ENCODE results near the gene FAM118B. TPM values are rescaled to one million over a fixed set of nuclear protein-coding genes. Genes with fewer than 3 reads are reported as not detected.
"Not testable (repeated sequence)": the region's sequence is repeated elsewhere in the genome, so short reads cannot be mapped to it uniquely, and the experiment has no call there.

Gene FAM118B
- total and polyA plus RNA-seq, 2 of the 8 experiments (the other 6 are each of a cell fraction or from before 2014, with no cell fraction given) = 25.3 to 48.3 TPM

- H3K79me1 ChIP-seq (ENCODE audit: low read depth, low read length); H3K4me2 ChIP-seq (ENCODE audit: insufficient read depth in 1 of 2, low read depth in 2 of 2, low read length in 2 of 2); H3K18ac ChIP-seq (ENCODE audit: extremely low read depth, low read length); H3K27me3 ChIP-seq (replicated peaks in 1 of 4; ENCODE audit: control insufficient read depth in 3 of 4, extremely low read depth in 1 of 4, insufficient read depth in 3 of 4, low read length in 3 of 4); H4K5ac ChIP-seq (ENCODE audit: insufficient read length, low read depth, low read length); H4K91ac ChIP-seq (replicated peaks; ENCODE audit: insufficient read length, low read length); H3K14ac ChIP-seq (ENCODE audit: insufficient read length); H3K23ac ChIP-seq (ENCODE audit: insufficient read length); H2BK20ac ChIP-seq (ENCODE audit: low read length); H2AFZ ChIP-seq (ENCODE audit: low read length); H2AK5ac ChIP-seq (ENCODE audit: low read depth, low read length); H3K79me2 ChIP-seq (ENCODE audit: control insufficient read depth in 1 of 2, insufficient read depth in 2 of 2, low read length in 2 of 2); H2BK15ac ChIP-seq (ENCODE audit: low read length); H4K20me1 ChIP-seq (replicated peaks in 1 of 2; ENCODE audit: control insufficient read depth in 1 of 2, insufficient read depth in 2 of 2, low read length in 2 of 2); DNase-seq (ENCODE audit: low read depth in 1 of 2, low spot score in 2 of 2); H2BK12ac ChIP-seq (ENCODE audit: low read depth, low read length); POLR2A ChIA-PET (ENCODE audit: partially characterized antibody); H2BK120ac ChIP-seq (replicated peaks; ENCODE audit: low read depth, low read length); H3K4ac ChIP-seq (replicated peaks; ENCODE audit: insufficient read length, low read depth, low read length); H3K4me3 ChIP-seq (ENCODE audit: extremely low read depth in 1 of 4, insufficient read depth in 2 of 4, low read depth in 3 of 4, low read length in 4 of 4); H3K36me3 ChIP-seq (ENCODE audit: control insufficient read depth in 2 of 4, insufficient read depth in 4 of 4, low read length in 3 of 4); H4K8ac ChIP-seq (ENCODE audit: extremely low read depth, insufficient read depth, low read length); H3K23me2 ChIP-seq (ENCODE audit: low read depth, low read length); H3K27ac ChIP-seq (ENCODE audit: low read depth, low read length); H3K9me3 ChIP-seq (ENCODE audit: insufficient read depth in 2 of 2, low read depth in 1 of 2, low read length in 1 of 2); H3K9ac ChIP-seq (replicated peaks in 1 of 4; ENCODE audit: extremely low read depth in 1 of 4, low read depth in 3 of 4, low read length in 3 of 4); FAIRE-seq; H3K4me1 ChIP-seq (replicated peaks in 1 of 4; ENCODE audit: control insufficient read depth in 3 of 4, insufficient read depth in 4 of 4, low read length in 3 of 4); H3K56ac ChIP-seq (replicated peaks; ENCODE audit: insufficient read length, low read depth, low read length); H2BK5ac ChIP-seq (ENCODE audit: low read depth, low read length): not testable (repeated sequence)
- 95% methylated on average over 4 of the region's 4 CpGs; no CpG with 5 or more reads in 1 of the 2 experiments for WGBS, 2 experiments (ENCODE audit: extremely low coverage in 1 of 2, insufficient coverage in 1 of 2, insufficient read length in 1 of 2, insufficient replicate concordance in 2 of 2, low coverage in 1 of 2, low lambda C conversion rate in 2 of 2, missing lambda C conversion rate in 1 of 2)
- CTCF ChIA-PET (ENCODE audit: partially characterized antibody) = interaction anchor here (0.9 to 4.8 kb wide), 10 partner anchors 8 to 171 kb away, joined by 3 to 24 read pairs (median 6); no protein-coding TSS in a partner anchor
Measured at GRCh38 chr11:126308771-126309170, 97.2 kb downstream of the FAM118B start.
